Measurements from ENCODE around the gene DST. TPM values are rescaled to one million over a fixed set of nuclear protein-coding genes. Genes with fewer than 3 reads are reported as not detected.

DST gene
- total RNA-seq, 1 experiment from 2014 or later = 144 TPM

- ATAC-seq = no peak
- Histone ChIP-seq H3K36me3 (ENCODE audit: control insufficient read depth in 1 of 2, insufficient read depth in 2 of 2, low read length in 2 of 2) (no peaks in the 10 kb centered on the region), H3K27ac (ENCODE audit: low read depth, low read length) (no peak overlapping the region), H3K4me2 (ENCODE audit: low read length) (no peak overlapping the region), H3K27me3 (ENCODE audit: insufficient read depth, low read length) (no peaks in the 10 kb centered on the region), H3K4me3 (replicated peaks in 1 of 2; ENCODE audit: low read depth in 1 of 2, low read length in 2 of 2) (no peak overlapping the region), H3K9ac (ENCODE audit: low read length) (no peak overlapping the region), H3K9me2 (ENCODE audit: insufficient read depth) (no peaks in the 10 kb centered on the region), H3K4me1 (ENCODE audit: control insufficient read depth in 1 of 2, insufficient read depth in 2 of 2, low read length in 2 of 2) (peaks cover 7 to 18% of the 10 kb centered on the region in 2 experiments; a peak in 3 of 4 replicates), H3K79me2 (ENCODE audit: insufficient read depth, low read length) (peaks cover 27% of the 10 kb centered on the region), H2AFZ (ENCODE audit: low read depth, low read length, poor library complexity, severe bottlenecking) (no peak overlapping the region), H3K9me3 (ENCODE audit: control insufficient read depth in 1 of 2, insufficient read depth in 1 of 2, low read depth in 1 of 2, low read length in 2 of 2) (no peaks in the 10 kb centered on the region), H4K20me1 (ENCODE audit: insufficient read depth) (peaks cover 3% of the 10 kb centered on the region; the same call in 1 of the 2 replicates)
- TF ChIP-seq JUND (IDR thresholded peaks at IDR 0.05) = no peak
- no peak for TF ChIP-seq EZH2 (IDR thresholded peaks at IDR 0.05)
- TF ChIP-seq POLR2AphosphoS5 (IDR thresholded peaks at IDR 0.05; ENCODE audit: low read depth, low read length) = no peak
- TF ChIP-seq ZNF274 (IDR thresholded peaks at IDR 0.05; ENCODE audit: low read depth, low read length) = no peak
- no peak for TF ChIP-seq CTCF (IDR thresholded peaks at IDR 0.05 in 2 of 3, conservative IDR thresholded peaks at IDR 0.05 in 1 of 3; ENCODE audit: borderline replicate concordance in 1 of 3, insufficient read depth in 1 of 3, low read depth in 2 of 3, low read length in 2 of 3)
- TF ChIP-seq ATF3 (IDR thresholded peaks at IDR 0.05) = no peak
- no peak for TF ChIP-seq ELF1 (IDR thresholded peaks at IDR 0.05; ENCODE audit: borderline replicate concordance, low read depth)
- TF ChIP-seq TCF7L2 (IDR thresholded peaks at IDR 0.05; ENCODE audit: borderline replicate concordance, extremely low read depth, insufficient read depth, insufficient read length) = no peak
- TF ChIP-seq POLR2A (IDR thresholded peaks at IDR 0.05; ENCODE audit: borderline replicate concordance, extremely low read depth, insufficient read depth, insufficient read length) = no peak
- no peak for TF ChIP-seq EZH2phosphoT487 (IDR thresholded peaks at IDR 0.05; ENCODE audit: borderline replicate concordance)
- TF ChIP-seq ZBTB33 (IDR thresholded peaks at IDR 0.05; ENCODE audit: extremely low read depth, insufficient replicate concordance, low read length) = no peak
- no peak for TF ChIP-seq CEBPB (IDR thresholded peaks at IDR 0.05; ENCODE audit: low read depth)
- TF ChIP-seq YY1 (IDR thresholded peaks at IDR 0.05; ENCODE audit: extremely low read depth, insufficient replicate concordance, low read depth, low read length) = no peak
- TF ChIP-seq SRF (IDR thresholded peaks at IDR 0.05; ENCODE audit: low read depth) = no peak
- TF ChIP-seq CBX3 (IDR thresholded peaks at IDR 0.05; ENCODE audit: low read depth) = no peak
- TF ChIP-seq RAD21 (IDR thresholded peaks at IDR 0.05; ENCODE audit: low read depth) = no peak
- no peak for TF ChIP-seq SP1 (IDR thresholded peaks at IDR 0.05; ENCODE audit: low read depth)
- ChIA-PET POLR2A (no interaction called here), CTCF (no interaction called here), RAD21 (ENCODE audit: low non-redundant PET in 1 of 2, low total read pairs in 2 of 2, uncharacterized antibody in 2 of 2, unreplicated experiment in 2 of 2) (no interaction called here)
- BruUV-seq (replicated peaks) = no TSS peak
- DNase-seq (ENCODE audit: low read depth, low spot score) = no peak
- intact Hi-C loops (cut with micrococcal nuclease) = no loop called here
Measured at GRCh38 chr6:56677559-56677958, 34.9 kb upstream of the DST start.
